GDM1 (cell line): ENCODE data around the gene ANAPC1.
A peak's percentile ranks its signal among the peaks of the same experiment; 100 is the strongest.
"Not testable (repeated sequence)": the region's sequence is repeated elsewhere in the genome, so short reads cannot be mapped to it uniquely, and the experiment has no call there.

Source experiments
- DNase-seq: peaks from one replicate; lab custom pipeline; 2025; lab: John Stamatoyannopoulos, UW

The ANAPC1 gene

GRCh38 chr2:111883661-111884591 is at the start of gene ANAPC1:
ANAPC1 (minus strand) TSS chr2:111884193; CDS start chr2:111880825, 3,368 bp downstream.
- DNase-seq = peak; percentile 84

GRCh38 chr2:111932841-111933291 is 48.9 kb upstream of the ANAPC1 start:
- DNase-seq = no peak

- DNase-seq = no peak
Observed at GRCh38 chr2:111930875-111931274, 46.9 kb upstream of the ANAPC1 start.

- no peak for DNase-seq
Observed at GRCh38 chr2:111930409-111930808, 46.4 kb upstream of the ANAPC1 start.

GRCh38 chr2:111927723-111928122 is 43.7 kb upstream of the ANAPC1 start:
- no peak for DNase-seq

GRCh38 chr2:111924617-111925107 is 40.7 kb upstream of the ANAPC1 start:
- DNase-seq = no peak

- no peak for DNase-seq
Observed at GRCh38 chr2:111923276-111923804, 39.3 kb upstream of the ANAPC1 start.

- DNase-seq = no peak
Observed at GRCh38 chr2:111919794-111920608, 36.0 kb upstream of the ANAPC1 start.

GRCh38 chr2:111919365-111919764 is 35.4 kb upstream of the ANAPC1 start:
- DNase-seq = no peak

- no peak for DNase-seq
Observed at GRCh38 chr2:111918383-111918806, 34.4 kb upstream of the ANAPC1 start.

- no peak for DNase-seq
Observed at GRCh38 chr2:111917106-111917505, 33.1 kb upstream of the ANAPC1 start.

GRCh38 chr2:111912547-111912946 is 28.6 kb upstream of the ANAPC1 start:
- no peak for DNase-seq

- not testable (repeated sequence) for DNase-seq
Observed at GRCh38 chr2:111911295-111911977, 27.4 kb upstream of the ANAPC1 start.

- DNase-seq = no peak
Observed at GRCh38 chr2:111910609-111911277, 26.8 kb upstream of the ANAPC1 start.

GRCh38 chr2:111909997-111910396 is 26.0 kb upstream of the ANAPC1 start:
- not testable (repeated sequence) for DNase-seq

- no peak for DNase-seq
Observed at GRCh38 chr2:111909079-111909478, 25.1 kb upstream of the ANAPC1 start.

- no peak for DNase-seq
Observed at GRCh38 chr2:111908578-111908977, 24.6 kb upstream of the ANAPC1 start.

- no peak for DNase-seq
Observed at GRCh38 chr2:111905990-111906735, 22.2 kb upstream of the ANAPC1 start.

GRCh38 chr2:111905475-111905869 is 21.5 kb upstream of the ANAPC1 start:
- DNase-seq = not testable (repeated sequence)

- DNase-seq = no peak
Observed at GRCh38 chr2:111904726-111905474, 20.9 kb upstream of the ANAPC1 start.
